ENCODE data around the gene NOCT. TPM values are rescaled to one million over a fixed set of nuclear protein-coding genes. Genes with fewer than 3 reads are reported as not detected.

The NOCT gene
- total and polyA plus RNA-seq, 2 of the 4 experiments (the other 2 are of a cell fraction), result 5.5 to 41.4 TPM

- Histone ChIP-seq H2BK120ac (ENCODE audit: low read depth, low read length) (no peak overlapping the region), H4K20me1 (ENCODE audit: insufficient read depth, low read length) (peaks cover 75% of the 10 kb centered on the region), H2AFZ (replicated peaks; ENCODE audit: low read length, poor library complexity) (no peak overlapping the region), H3K23ac (ENCODE audit: low read depth, low read length) (no peak overlapping the region), H3K4ac (ENCODE audit: low read depth, low read length) (no peak overlapping the region), H3K9me1 (ENCODE audit: insufficient read depth, low read length) (peaks cover 14% of the 10 kb centered on the region), H3K36me3 (ENCODE audit: control insufficient read depth, insufficient read depth, low read length) (peaks cover 3% of the 10 kb centered on the region), H2AK9ac (replicated peaks; ENCODE audit: low read depth, low read length, poor library complexity) (no peak overlapping the region), H3K27ac (ENCODE audit: insufficient read depth, low read length) (no peak overlapping the region), H3K9me3 (ENCODE audit: control insufficient read depth, insufficient read depth, low read length) (no peaks in the 10 kb centered on the region), H2AK5ac (ENCODE audit: low read depth, low read length) (no peak overlapping the region), H4K91ac (ENCODE audit: insufficient read depth, low read depth, low read length) (no peak overlapping the region), H3K27me3 (ENCODE audit: control insufficient read depth, insufficient read depth, low read length) (no peaks in the 10 kb centered on the region), H3K4me1 (ENCODE audit: control insufficient read depth, insufficient read depth, low read length) (peaks cover 7% of the 10 kb centered on the region), H3K4me2 (ENCODE audit: low read depth, low read length) (no peak overlapping the region), H3K14ac (replicated peaks; ENCODE audit: low read depth, low read length) (no peak overlapping the region), H2BK15ac (ENCODE audit: low read depth, low read length) (no peak overlapping the region), H2BK5ac (ENCODE audit: low read depth, low read length, poor library complexity, severe bottlenecking) (no peak overlapping the region), H3K56ac (ENCODE audit: extremely low read depth, insufficient read depth, low read length) (no peak overlapping the region), H3K18ac (ENCODE audit: low read depth, low read length) (no peak overlapping the region), H3K79me1 (ENCODE audit: low read depth in 1 of 2, low read length in 2 of 2) (peaks cover 35 to 70% of the 10 kb centered on the region in 2 experiments), H3K9ac (ENCODE audit: low read depth, low read length) (no peak overlapping the region), H3K4me3 (ENCODE audit: insufficient read depth, low read depth, low read length) (no peak overlapping the region), H2BK20ac (ENCODE audit: low read depth, low read length) (no peak overlapping the region), H4K8ac (ENCODE audit: low read depth in 2 of 2, low read length in 2 of 2) (no peak overlapping the region), H4K5ac (ENCODE audit: low read depth, low read length) (no peak overlapping the region)
- dilution Hi-C loops (cut with HindIII; ENCODE audit: low sequenced_read_pairs, unreplicated experiment) (no loop called here), in situ Hi-C loops (cut with MboI; ENCODE audit: low sequenced_read_pairs) (no loop called here), intact Hi-C loops (cut with micrococcal nuclease) (no loop called here)
- ATAC-seq (ENCODE audit: low read depth), result no peak
- TF ChIP-seq RFX5 (IDR thresholded peaks at IDR 0.05; ENCODE audit: low read depth, low read length) (no peak), SMC3 (IDR thresholded peaks at IDR 0.05; ENCODE audit: low read depth, low read length) (no peak), MXI1 (IDR thresholded peaks at IDR 0.05; ENCODE audit: borderline replicate concordance, low read depth, low read length) (no peak), BHLHE40 (IDR thresholded peaks at IDR 0.05; ENCODE audit: low read depth, low read length) (no peak), NFE2L2 (IDR thresholded peaks at IDR 0.05; ENCODE audit: low read depth, low read length) (no peak), ELK1 (IDR thresholded peaks at IDR 0.05; ENCODE audit: borderline replicate concordance, low read depth, low read length) (no peak), RAD21 (IDR thresholded peaks at IDR 0.05; ENCODE audit: low read length) (no peak), CHD1 (IDR thresholded peaks at IDR 0.05; ENCODE audit: low read depth, low read length) (no peak), RCOR1 (IDR thresholded peaks at IDR 0.05; ENCODE audit: insufficient replicate concordance, low read length) (no peak), CTCF (conservative IDR thresholded peaks at IDR 0.05; ENCODE audit: low read depth, low read length) (no peak), POLR2A (IDR thresholded peaks at IDR 0.05; ENCODE audit: low read depth, low read length) (no peak), MAFK (IDR thresholded peaks at IDR 0.05; ENCODE audit: low read depth, low read length) (no peak), CEBPB (IDR thresholded peaks at IDR 0.05; ENCODE audit: low read depth, low read length) (no peak), MAZ (IDR thresholded peaks at IDR 0.05; ENCODE audit: borderline replicate concordance, low read depth, low read length) (no peak), FOS (IDR thresholded peaks at IDR 0.05; ENCODE audit: low read depth, low read length) (no peak), USF2 (IDR thresholded peaks at IDR 0.05; ENCODE audit: low read depth, low read length) (no peak)
- BruUV-seq (replicated peaks), result no TSS peak
- CTCF ChIA-PET, result no interaction called here
- POLR2A ChIA-PET (ENCODE audit: unreplicated experiment), result no interaction called here
- WGBS, 2 experiments (ENCODE audit: extremely low coverage in 2 of 2, insufficient read length in 1 of 2), result 85% methylated on average over 4 of the region's 5 CpGs; no CpG with 5 or more reads in 1 of the 2 experiments
- DNase-seq, result no peak
Observed at GRCh38 chr4:139035650-139036049, 20.1 kb downstream of the NOCT start.
